HL-60 (cell line): Measurements from ENCODE around the gene FAM76A.
"Not testable (repeated sequence)": the region's sequence is repeated elsewhere in the genome, so short reads cannot be mapped to it uniquely, and the experiment has no call there.

Experiments used
- DNase-seq, 2 experiments: peaks; one replicate each; pipeline ENCODE4 v3.0.0-alpha.2; 2010 to 2020; ENCODE audit warnings: low read depth in 1 of 2, low spot score in 1 of 2
- H3K27ac ChIP-seq: fragments of 250-450 bp; sonication (Bioruptor Pico); replicated peaks from 2 replicates; pipeline ENCODE4 v1.5.1; 2020; ENCODE audit warnings: mild to moderate bottlenecking, moderate library complexity
- H3K27me3 ChIP-seq: fragments of 250-450 bp; sonication (Bioruptor Pico); 2 replicates; pipeline ENCODE4 v1.5.1; 2021; ENCODE audit warnings: mild to moderate bottlenecking, moderate library complexity; ENCODE audit not compliant: insufficient read depth, poor library complexity, severe bottlenecking
- H3K4me3 ChIP-seq: replicated peaks from 2 replicates; pipeline ENCODE4 v1.5.1; 2011; ENCODE audit warnings: mild to moderate bottlenecking, control low read depth, low read length; ENCODE audit not compliant: insufficient read depth
- GABPA ChIP-seq: IDR thresholded peaks from 2 replicates; pipeline ENCODE4 v1.6.1; 2012; ENCODE audit warnings: low read depth
- POLR2AphosphoS5 ChIP-seq: IDR thresholded peaks from 2 replicates; pipeline ENCODE4 v1.6.1; 2012; ENCODE audit warnings: low read depth
- SPI1 ChIP-seq: IDR thresholded peaks from 2 replicates; pipeline ENCODE4 v1.6.1; 2012; ENCODE audit warnings: low read depth, mild to moderate bottlenecking, borderline replicate concordance
- TF ChIP-seq, protein P1 (sequence below): IDR thresholded peaks from one replicate; pipeline ENCODE4 v1.5.1; 2011; ENCODE audit warnings: low read length, control low read depth, inconsistent platforms; ENCODE audit not compliant: insufficient read depth
- TF ChIP-seq, protein P2 (sequence below): IDR thresholded peaks from 2 replicates; pipeline ENCODE4 v1.6.1; 2012; ENCODE audit warnings: low read depth; ENCODE audit not compliant: insufficient replicate concordance

The FAM76A gene

DNA sequence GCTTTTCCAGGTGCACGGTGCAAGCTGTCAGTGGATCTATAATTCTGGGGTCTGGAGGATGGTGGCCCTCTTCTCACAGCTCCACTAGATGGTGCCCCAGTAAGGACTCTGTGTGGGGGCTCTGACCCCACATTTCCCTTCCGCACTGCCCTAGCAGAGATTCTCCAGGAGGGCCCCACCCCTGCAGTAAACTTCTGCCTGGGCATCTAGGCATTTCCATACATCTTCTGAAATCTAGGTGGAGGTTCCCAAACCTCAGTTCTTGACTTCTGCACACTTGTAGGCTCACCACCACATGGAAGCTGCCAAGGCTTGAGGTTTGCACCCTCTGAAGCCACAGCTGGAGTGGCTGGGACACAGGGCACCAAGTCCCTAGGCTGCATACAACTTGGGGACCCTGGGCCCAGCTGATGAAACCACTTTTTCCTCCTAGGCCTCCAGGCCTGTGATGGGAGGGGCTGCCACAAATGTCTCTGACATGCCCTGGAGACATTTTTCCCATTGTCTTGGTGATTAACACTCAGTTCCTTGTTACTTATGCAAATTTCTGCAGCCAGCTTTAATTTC, 45.5 kb upstream of the FAM76A start:
- not testable (repeated sequence) for H3K4me3 ChIP-seq, H3K27ac ChIP-seq, H3K27me3 ChIP-seq, DNase-seq

DNA sequence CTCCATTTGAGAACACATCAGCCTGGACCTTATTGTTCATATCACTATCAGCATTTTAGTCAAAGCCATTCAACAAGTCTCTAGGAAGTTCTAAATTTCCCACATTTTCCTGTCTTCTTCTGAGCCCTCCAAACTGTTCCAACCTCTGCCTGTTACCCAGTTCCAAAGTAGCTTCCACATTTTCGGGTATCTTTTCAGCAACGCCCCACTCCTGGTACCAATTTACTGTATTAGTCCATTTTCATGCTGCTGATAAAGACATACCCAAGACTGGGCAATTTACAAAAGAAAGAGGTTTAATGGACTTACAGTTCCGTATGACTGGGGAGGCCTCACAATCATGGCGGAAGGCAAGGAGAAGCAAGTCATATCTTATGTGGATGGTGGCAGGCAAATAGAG, 44.2 kb upstream of the FAM76A start:
- H3K4me3 ChIP-seq, H3K27me3 ChIP-seq, DNase-seq, H3K27ac ChIP-seq: not testable (repeated sequence)

DNA sequence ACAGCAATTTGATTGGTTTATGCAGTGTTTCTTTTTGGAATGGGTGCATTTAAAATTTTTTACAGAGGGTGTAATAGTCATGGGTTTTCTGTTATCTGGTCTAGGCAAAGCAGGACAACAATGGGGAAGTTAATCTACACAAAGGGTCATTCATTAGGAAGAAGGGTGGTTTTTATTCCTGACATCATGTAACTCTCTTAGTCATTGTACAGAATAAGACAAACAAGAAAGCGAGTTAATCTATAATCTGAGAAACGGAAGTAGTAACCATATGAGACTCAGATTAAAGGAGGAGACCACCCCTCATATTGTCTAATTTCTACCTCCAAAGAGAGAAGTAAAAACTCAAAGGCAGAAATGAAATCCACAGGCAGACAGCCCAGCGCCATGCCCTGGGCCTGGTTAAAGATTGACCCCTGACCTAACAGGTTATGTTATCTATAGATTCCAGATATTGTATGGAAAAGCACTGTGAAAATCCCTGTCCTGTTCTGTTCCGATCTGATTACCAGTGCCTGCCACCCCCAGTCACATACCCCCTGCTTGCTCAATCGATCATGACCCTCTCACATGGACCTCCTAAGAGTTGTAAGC, 43.3 kb upstream of the FAM76A start:
- H3K27ac ChIP-seq: no peak overlapping the region
- H3K4me3 ChIP-seq: no peak overlapping the region
- no peak for DNase-seq
- TF ChIP-seq SPI1 (no peak), POLR2AphosphoS5 (no peak)
- TF ChIP-seq, protein P1, sequence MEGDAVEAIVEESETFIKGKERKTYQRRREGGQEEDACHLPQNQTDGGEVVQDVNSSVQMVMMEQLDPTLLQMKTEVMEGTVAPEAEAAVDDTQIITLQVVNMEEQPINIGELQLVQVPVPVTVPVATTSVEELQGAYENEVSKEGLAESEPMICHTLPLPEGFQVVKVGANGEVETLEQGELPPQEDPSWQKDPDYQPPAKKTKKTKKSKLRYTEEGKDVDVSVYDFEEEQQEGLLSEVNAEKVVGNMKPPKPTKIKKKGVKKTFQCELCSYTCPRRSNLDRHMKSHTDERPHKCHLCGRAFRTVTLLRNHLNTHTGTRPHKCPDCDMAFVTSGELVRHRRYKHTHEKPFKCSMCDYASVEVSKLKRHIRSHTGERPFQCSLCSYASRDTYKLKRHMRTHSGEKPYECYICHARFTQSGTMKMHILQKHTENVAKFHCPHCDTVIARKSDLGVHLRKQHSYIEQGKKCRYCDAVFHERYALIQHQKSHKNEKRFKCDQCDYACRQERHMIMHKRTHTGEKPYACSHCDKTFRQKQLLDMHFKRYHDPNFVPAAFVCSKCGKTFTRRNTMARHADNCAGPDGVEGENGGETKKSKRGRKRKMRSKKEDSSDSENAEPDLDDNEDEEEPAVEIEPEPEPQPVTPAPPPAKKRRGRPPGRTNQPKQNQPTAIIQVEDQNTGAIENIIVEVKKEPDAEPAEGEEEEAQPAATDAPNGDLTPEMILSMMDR: no peak
- TF ChIP-seq, protein P2, sequence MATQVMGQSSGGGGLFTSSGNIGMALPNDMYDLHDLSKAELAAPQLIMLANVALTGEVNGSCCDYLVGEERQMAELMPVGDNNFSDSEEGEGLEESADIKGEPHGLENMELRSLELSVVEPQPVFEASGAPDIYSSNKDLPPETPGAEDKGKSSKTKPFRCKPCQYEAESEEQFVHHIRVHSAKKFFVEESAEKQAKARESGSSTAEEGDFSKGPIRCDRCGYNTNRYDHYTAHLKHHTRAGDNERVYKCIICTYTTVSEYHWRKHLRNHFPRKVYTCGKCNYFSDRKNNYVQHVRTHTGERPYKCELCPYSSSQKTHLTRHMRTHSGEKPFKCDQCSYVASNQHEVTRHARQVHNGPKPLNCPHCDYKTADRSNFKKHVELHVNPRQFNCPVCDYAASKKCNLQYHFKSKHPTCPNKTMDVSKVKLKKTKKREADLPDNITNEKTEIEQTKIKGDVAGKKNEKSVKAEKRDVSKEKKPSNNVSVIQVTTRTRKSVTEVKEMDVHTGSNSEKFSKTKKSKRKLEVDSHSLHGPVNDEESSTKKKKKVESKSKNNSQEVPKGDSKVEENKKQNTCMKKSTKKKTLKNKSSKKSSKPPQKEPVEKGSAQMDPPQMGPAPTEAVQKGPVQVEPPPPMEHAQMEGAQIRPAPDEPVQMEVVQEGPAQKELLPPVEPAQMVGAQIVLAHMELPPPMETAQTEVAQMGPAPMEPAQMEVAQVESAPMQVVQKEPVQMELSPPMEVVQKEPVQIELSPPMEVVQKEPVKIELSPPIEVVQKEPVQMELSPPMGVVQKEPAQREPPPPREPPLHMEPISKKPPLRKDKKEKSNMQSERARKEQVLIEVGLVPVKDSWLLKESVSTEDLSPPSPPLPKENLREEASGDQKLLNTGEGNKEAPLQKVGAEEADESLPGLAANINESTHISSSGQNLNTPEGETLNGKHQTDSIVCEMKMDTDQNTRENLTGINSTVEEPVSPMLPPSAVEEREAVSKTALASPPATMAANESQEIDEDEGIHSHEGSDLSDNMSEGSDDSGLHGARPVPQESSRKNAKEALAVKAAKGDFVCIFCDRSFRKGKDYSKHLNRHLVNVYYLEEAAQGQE: no peak
- H3K27me3 ChIP-seq: no peaks in the 10 kb centered on the region

DNA sequence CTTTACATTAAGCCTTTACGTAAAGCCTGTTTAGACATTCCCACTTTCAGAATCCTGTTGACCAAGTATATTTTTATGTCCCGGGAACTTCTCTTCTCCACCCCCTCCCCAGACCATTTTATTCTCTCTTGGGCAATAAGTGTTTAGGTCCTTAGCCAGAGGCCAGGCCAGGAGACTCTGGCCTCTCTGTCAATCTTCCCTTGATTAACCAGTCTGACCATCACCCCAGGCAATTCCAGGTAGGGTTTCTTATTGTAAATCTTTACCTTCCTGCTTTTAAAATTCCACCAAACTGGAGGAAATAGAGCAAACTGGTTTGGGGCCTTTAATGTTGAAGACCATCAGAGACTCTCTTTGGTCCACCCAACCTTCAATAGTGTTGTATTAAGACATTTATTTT, 41.6 kb upstream of the FAM76A start:
- TF ChIP-seq SPI1: no peak
- TF ChIP-seq, protein P2: no peak
- TF ChIP-seq, protein P1: no peak
- no peak for TF ChIP-seq POLR2AphosphoS5
- no peak for TF ChIP-seq GABPA

More for the DNA sequence above, 41.6 kb upstream of the FAM76A start:
- no peaks in the 10 kb centered on the region for H3K27me3 ChIP-seq
- no peak for DNase-seq
- no peak overlapping the region for H3K27ac ChIP-seq
- H3K4me3 ChIP-seq: no peak overlapping the region
